GM19099 (cell line): ENCODE measurements around the gene PNPLA1.

ENCODE experiments used
- POLR2A ChIP-seq: IDR thresholded peaks from 3 replicates; pipeline ENCODE4 v1.6.1; 2011; ENCODE audit warnings: low read depth; ENCODE audit not compliant: insufficient read length; ENCODE audit errors: extremely low read depth

Gene PNPLA1

GRCh38 chr6:36329798-36330291 is 60.0 kb downstream of the PNPLA1 start:
- TF ChIP-seq POLR2A = no peak

- TF ChIP-seq POLR2A = no peak
Observed at GRCh38 chr6:36330366-36330765, 60.5 kb downstream of the PNPLA1 start.

GRCh38 chr6:36331381-36331780 is 61.5 kb downstream of the PNPLA1 start:
- no peak for TF ChIP-seq POLR2A

DNA sequence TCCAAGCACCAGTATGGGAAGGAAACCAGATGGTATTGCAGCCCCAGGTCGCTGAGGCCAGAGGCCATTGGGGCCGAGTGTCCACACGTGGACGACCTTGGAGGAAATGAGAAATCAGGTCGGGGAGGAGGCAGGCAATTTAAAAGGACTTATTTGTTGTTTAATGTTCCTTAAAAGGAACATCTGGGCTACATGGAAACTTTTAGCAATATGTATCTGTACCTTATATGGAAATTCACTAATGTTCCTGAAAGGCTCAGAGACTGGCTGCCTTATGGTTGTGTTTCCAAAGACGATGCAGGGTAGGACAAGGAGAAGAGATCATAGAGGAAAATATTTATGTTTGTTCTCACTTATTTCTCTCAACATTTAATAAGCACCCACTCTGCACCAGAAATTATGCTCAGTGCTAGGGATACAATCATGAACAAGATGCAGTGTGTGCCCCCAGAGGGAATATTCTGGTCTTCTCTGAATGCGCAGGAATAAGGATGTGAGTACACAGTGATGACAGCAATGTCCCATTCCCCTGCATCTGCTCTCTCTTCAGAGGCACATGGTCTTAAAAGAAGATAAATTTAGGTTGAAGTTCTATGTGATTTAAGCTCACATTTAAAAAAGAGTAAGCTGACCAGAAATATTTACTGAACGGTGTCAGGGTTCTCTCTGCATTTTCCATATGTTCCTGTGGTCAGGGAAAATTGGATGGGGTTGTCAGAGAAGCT is 63.5 kb downstream of the PNPLA1 start:
- TF ChIP-seq POLR2A = no peak

GRCh38 chr6:36333931-36334725 is 64.3 kb downstream of the PNPLA1 start:
- TF ChIP-seq POLR2A = no peak

GRCh38 chr6:36334832-36335459 is 65.1 kb downstream of the PNPLA1 start:
- TF ChIP-seq POLR2A = no peak

GRCh38 chr6:36335465-36336207 is 65.8 kb downstream of the PNPLA1 start:
- no peak for TF ChIP-seq POLR2A

GRCh38 chr6:36336208-36336710 is 66.4 kb downstream of the PNPLA1 start:
- TF ChIP-seq POLR2A = no peak

- no peak for TF ChIP-seq POLR2A
Observed at GRCh38 chr6:36336779-36337241, 67.0 kb downstream of the PNPLA1 start, which contains the start of gene BNIP5. Gene BNIP5, minus strand, starts transcription at chr6:36336888. Its CDS starts 6,198 bp downstream, at chr6:36330690.

DNA sequence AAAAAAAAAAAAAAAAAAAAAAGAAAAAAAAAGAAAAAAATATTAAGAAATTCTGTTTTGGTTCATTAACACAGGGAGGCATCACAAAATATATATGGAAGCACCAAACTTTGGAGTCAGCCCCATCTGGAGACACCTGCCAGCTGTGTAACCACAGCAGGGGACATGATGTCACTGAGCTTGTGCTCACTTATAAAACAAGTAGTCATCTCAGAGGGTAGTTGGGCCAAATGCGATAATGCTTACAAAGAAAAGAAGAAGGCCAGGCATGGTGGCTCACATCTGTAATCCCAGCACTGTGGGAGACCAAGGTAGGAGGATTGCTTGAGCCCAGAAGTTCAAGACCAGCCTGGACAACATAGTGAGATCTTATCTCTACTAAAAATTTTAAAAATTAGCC is 68.0 kb downstream of the PNPLA1 start:
- no peak for TF ChIP-seq POLR2A

DNA sequence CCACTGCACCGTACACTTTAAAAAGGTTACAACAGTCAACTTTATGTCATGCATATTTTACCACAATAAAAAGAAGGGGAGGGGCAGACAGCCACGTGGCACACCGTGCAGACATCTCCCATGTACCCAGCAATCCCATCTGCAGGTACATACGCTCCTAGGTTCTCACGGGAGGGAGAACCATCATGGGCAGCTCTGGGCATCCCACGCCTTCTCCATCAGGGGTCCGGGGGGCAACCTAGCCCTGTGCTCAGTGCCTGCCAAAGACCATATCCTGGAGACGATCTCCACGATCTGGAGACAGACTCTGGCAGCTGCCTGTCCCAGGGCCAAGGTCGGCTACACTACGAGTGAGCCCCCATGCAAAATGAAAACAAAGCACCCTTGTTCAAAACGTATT is 69.3 kb downstream of the PNPLA1 start:
- TF ChIP-seq POLR2A = no peak

GRCh38 chr6:36340306-36340617 is 70.4 kb downstream of the PNPLA1 start:
- TF ChIP-seq POLR2A = no peak

DNA sequence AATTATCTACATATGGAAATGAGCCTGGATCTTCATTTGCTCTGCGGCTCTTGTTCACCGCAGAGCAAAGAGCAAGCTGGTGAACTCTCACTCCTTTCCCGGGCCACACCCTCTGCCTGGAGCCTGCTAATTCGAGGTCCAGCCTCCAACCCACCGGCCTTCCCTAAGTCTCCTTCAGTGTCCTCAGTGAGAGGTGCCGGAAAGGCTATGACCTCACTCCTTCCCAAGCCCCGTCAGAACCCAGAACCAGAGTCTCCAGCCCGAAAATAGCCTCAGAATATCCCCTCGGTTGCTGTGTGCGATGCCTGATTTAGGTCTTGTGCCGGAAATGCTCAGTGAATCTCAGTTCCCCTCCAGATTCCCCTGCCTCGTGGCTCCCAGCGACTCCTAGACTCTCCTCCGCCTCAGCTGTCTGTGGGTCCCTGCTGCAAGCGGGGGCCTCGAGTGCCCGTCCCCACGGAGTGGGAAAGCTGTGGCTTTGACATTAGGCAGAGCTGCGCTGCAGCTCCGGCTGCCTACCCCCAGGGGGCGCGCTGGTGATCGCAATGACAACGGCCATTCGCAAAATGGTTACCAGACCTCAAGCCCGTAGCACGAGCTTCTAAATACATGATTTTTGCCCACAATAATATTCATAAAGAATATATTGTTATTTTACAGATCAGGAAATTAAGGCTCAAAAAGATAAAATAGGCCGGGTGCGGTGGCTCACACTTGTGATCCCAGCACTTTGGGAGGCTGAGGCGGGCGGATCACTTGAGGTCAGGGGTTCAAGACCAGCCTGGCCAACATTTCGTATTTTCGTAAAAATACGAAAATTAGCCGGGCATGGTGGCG is 71.0 kb downstream of the PNPLA1 start:
- no peak for TF ChIP-seq POLR2A
